BLaER1 treated with 17β-estradiol and CSF1 and Interleukin-3, amounts not matched to agents 10 nM and 100 nM (cell line): ENCODE results near the gene ASH1L.
"Not testable (repeated sequence)": the region's sequence is repeated elsewhere in the genome, so short reads cannot be mapped to it uniquely, and the experiment has no call there.

Experiments
- H3K27ac ChIP-seq, 11 experiments: shearing (Covaris generic); formaldehyde crosslinking; 2 replicates each; pipeline ENCODE4 v1.8.1; 2022
- H3K27me3 ChIP-seq, 11 experiments: shearing (Covaris generic); formaldehyde crosslinking; 2 replicates each; pipeline ENCODE4 v1.8.1; 2022
- H3K36me3 ChIP-seq, 11 experiments: shearing (Covaris generic); formaldehyde crosslinking; 2 replicates each; pipeline ENCODE4 v1.8.1; 2022
- H3K4me1 ChIP-seq, 10 experiments: shearing (Covaris generic); formaldehyde crosslinking; 2 replicates each; pipeline ENCODE4 v1.8.1; 2022
- H3K4me2 ChIP-seq, 11 experiments: shearing (Covaris generic); formaldehyde crosslinking; 2 replicates each; pipeline ENCODE4 v1.8.1; 2022
- H3K4me3 ChIP-seq, 10 experiments: shearing (Covaris generic); formaldehyde crosslinking; 2 replicates each; pipeline ENCODE4 v1.8.1; 2022
- H3K9ac ChIP-seq, 11 experiments: shearing (Covaris generic); formaldehyde crosslinking; 2 replicates each; pipeline ENCODE4 v1.8.1; 2022
- H3K9me3 ChIP-seq, 11 experiments: shearing (Covaris generic); formaldehyde crosslinking; replicated peaks in 1 of 11; 2 replicates each; pipeline ENCODE4 v1.8.1; 2022
- H4K20me1 ChIP-seq, 11 experiments: shearing (Covaris generic); formaldehyde crosslinking; 2 replicates each; pipeline ENCODE4 v1.8.1; 2022
- Cebpa-rat ChIP-seq, 11 experiments: shearing (Covaris generic); IDR thresholded peaks; 2 replicates each; pipeline ENCODE4 v1.8.1; 2022

ASH1L gene

GRCh38 chr1:155437405-155437804 lies 125.2 kb downstream of the ASH1L start:
- H3K36me3 ChIP-seq = peaks cover 63 to 91% (median 77%) of the 10 kb centered on the region in 11 experiments
- peaks cover 0 to 26% (median 0%) of the 10 kb centered on the region in 10 experiments; a peak in 6 of 20 replicates for H3K4me1 ChIP-seq
- H3K9me3 ChIP-seq = peaks cover 0 to 11% (median 0%) of the 10 kb centered on the region in 11 experiments; a peak in 2 of 22 replicates
- no peak overlapping the region for H3K9ac ChIP-seq
- no peak overlapping the region for H3K4me3 ChIP-seq
- no peaks in the 10 kb centered on the region for H3K27me3 ChIP-seq
- no peak for TF ChIP-seq Cebpa-rat (IDR thresholded peaks at IDR 0.05)
- peaks cover 0 to 33% (median 15%) of the 10 kb centered on the region in 11 experiments; a peak in 15 of 22 replicates for H4K20me1 ChIP-seq
- H3K27ac ChIP-seq = no peak overlapping the region
- H3K4me2 ChIP-seq = peak overlapping the region in 2 of 11 experiments; percentile 50; a peak in 4 of 22 replicates

- Histone ChIP-seq H3K9me3 (peaks cover 0 to 18% (median 4%) of the 10 kb centered on the region in 11 experiments; a peak in 6 of 22 replicates), H3K4me1 (peaks cover 0 to 26% (median 0%) of the 10 kb centered on the region in 10 experiments; a peak in 6 of 20 replicates), H3K36me3 (peaks cover 88 to 99% (median 94%) of the 10 kb centered on the region in 11 experiments), H4K20me1 (peaks cover 0 to 53% (median 21%) of the 10 kb centered on the region in 11 experiments; a peak in 15 of 22 replicates)
- H3K4me3 ChIP-seq, H3K27me3 ChIP-seq, H3K4me2 ChIP-seq, H3K27ac ChIP-seq, H3K9ac ChIP-seq: not testable (repeated sequence)
These were observed 128.7 kb downstream of the ASH1L start for GRCh38 chr1:155433831-155434389.

GRCh38 chr1:155433128-155433830 lies 129.3 kb downstream of the ASH1L start:
- Histone ChIP-seq H4K20me1 (peaks cover 0 to 58% (median 17%) of the 10 kb centered on the region in 11 experiments; a peak in 16 of 22 replicates), H3K36me3 (peaks cover 85 to 99% (median 93%) of the 10 kb centered on the region in 11 experiments), H3K4me1 (peaks cover 0 to 25% (median 0%) of the 10 kb centered on the region in 10 experiments; a peak in 6 of 20 replicates), H3K9me3 (peaks cover 0 to 20% (median 4%) of the 10 kb centered on the region in 11 experiments; a peak in 6 of 22 replicates)
- not testable (repeated sequence) for H3K4me3 ChIP-seq, H3K4me2 ChIP-seq, H3K27ac ChIP-seq, H3K27me3 ChIP-seq, H3K9ac ChIP-seq

- Histone ChIP-seq H3K9me3 (peaks cover 0 to 6% (median 0%) of the 10 kb centered on the region in 11 experiments; a peak in 2 of 22 replicates), H3K4me2 (no peak overlapping the region), H3K36me3 (peaks cover 31 to 88% (median 76%) of the 10 kb centered on the region in 11 experiments), H3K4me1 (no peaks in the 10 kb centered on the region), H3K4me3 (no peak overlapping the region), H3K27me3 (no peaks in the 10 kb centered on the region), H3K27ac (no peak overlapping the region), H4K20me1 (peaks cover 0 to 35% (median 8%) of the 10 kb centered on the region in 11 experiments; a peak in 13 of 22 replicates), H3K9ac (no peak overlapping the region)
- no peak for TF ChIP-seq Cebpa-rat (IDR thresholded peaks at IDR 0.05)
These were observed 138.5 kb downstream of the ASH1L start for GRCh38 chr1:155424091-155424490.

- no peak for TF ChIP-seq Cebpa-rat (IDR thresholded peaks at IDR 0.05)
- H3K9ac ChIP-seq = no peak overlapping the region
- no peak overlapping the region for H3K27ac ChIP-seq
- H4K20me1 ChIP-seq = peaks cover 0 to 50% (median 14%) of the 10 kb centered on the region in 11 experiments; a peak in 12 of 22 replicates
- peaks cover 44 to 94% (median 77%) of the 10 kb centered on the region in 11 experiments for H3K36me3 ChIP-seq
- no peaks in the 10 kb centered on the region for H3K27me3 ChIP-seq
- no peak overlapping the region for H3K4me3 ChIP-seq
- peaks cover 0 to 12% (median 7%) of the 10 kb centered on the region in 10 experiments; a peak in 6 of 20 replicates for H3K4me1 ChIP-seq
- H3K9me3 ChIP-seq = no peaks in the 10 kb centered on the region
- H3K4me2 ChIP-seq = no peak overlapping the region
These were observed 141.8 kb downstream of the ASH1L start for GRCh38 chr1:155420788-155421187.

- H3K4me3 ChIP-seq, H3K27me3 ChIP-seq: not testable (repeated sequence)
These were observed 150.8 kb downstream of the ASH1L start for GRCh38 chr1:155411840-155412239.

GRCh38 chr1:155410931-155411330 lies 151.7 kb downstream of the ASH1L start:
- Histone ChIP-seq H3K27me3 (no peaks in the 10 kb centered on the region), H3K9ac (no peak overlapping the region), H3K4me3 (no peak overlapping the region), H3K36me3 (peaks cover 82 to 100% (median 94%) of the 10 kb centered on the region in 11 experiments), H3K4me1 (no peaks in the 10 kb centered on the region), H3K9me3 (no peaks in the 10 kb centered on the region), H3K4me2 (no peak overlapping the region), H4K20me1 (peaks cover 0 to 20% (median 0%) of the 10 kb centered on the region in 11 experiments; a peak in 6 of 22 replicates), H3K27ac (no peak overlapping the region)
- TF ChIP-seq Cebpa-rat (IDR thresholded peaks at IDR 0.05) = no peak

More at GRCh38 chr1:155411840-155412239, 150.8 kb downstream of the ASH1L start:
- not testable (repeated sequence) for H3K9me3 ChIP-seq, H3K4me1 ChIP-seq, H3K27ac ChIP-seq, H3K4me2 ChIP-seq, H3K9ac ChIP-seq
- peak in 5 of 11 experiments; percentile 15 to 67 (median 34); a peak in 4 of 22 replicates for TF ChIP-seq Cebpa-rat (IDR thresholded peaks at IDR 0.05)
- peaks cover 0 to 28% (median 3%) of the 10 kb centered on the region in 11 experiments; a peak in 7 of 22 replicates for H4K20me1 ChIP-seq
- peaks cover 84 to 100% (median 92%) of the 10 kb centered on the region in 11 experiments for H3K36me3 ChIP-seq

GRCh38 chr1:155396874-155397476 lies 165.6 kb downstream of the ASH1L start:
- Histone ChIP-seq H3K27ac (no peak overlapping the region), H3K9ac (no peak overlapping the region), H3K27me3 (no peaks in the 10 kb centered on the region), H4K20me1 (peaks cover 0 to 10% (median 0%) of the 10 kb centered on the region in 11 experiments; a peak in 5 of 22 replicates), H3K4me3 (no peak overlapping the region), H3K4me2 (no peak overlapping the region), H3K4me1 (peaks cover 0 to 15% (median 2%) of the 10 kb centered on the region in 10 experiments; a peak in 8 of 20 replicates), H3K36me3 (peaks cover 80 to 99% (median 92%) of the 10 kb centered on the region in 11 experiments), H3K9me3 (peaks cover 7 to 19% (median 10%) of the 10 kb centered on the region in 11 experiments)
- no peak for TF ChIP-seq Cebpa-rat (IDR thresholded peaks at IDR 0.05)
